Large intestine (tissue), 12 donors: ENCODE measurements around the gene IGFBP2. TPM values are rescaled to one million over a fixed set of nuclear protein-coding genes. Genes with fewer than 3 reads are reported as not detected.

ENCODE experiments used
- DNase-seq, 2 donors: peaks; one replicate each; pipeline versions ENCODE4 v3.0.0 to v3.0.0-alpha.2; 2013
- H3K27ac ChIP-seq: one replicate; pipeline ENCODE4 v1.5.1; 2013; ENCODE audit warnings: low read length
- H3K27me3 ChIP-seq: 2 replicates; pipeline ENCODE4 v1.6.1; 2013; ENCODE audit warnings: low read length; ENCODE audit not compliant: control insufficient read depth, insufficient read depth
- H3K36me3 ChIP-seq: 2 replicates; pipeline ENCODE4 v1.6.1; 2013; ENCODE audit warnings: low read length; ENCODE audit not compliant: control insufficient read depth, insufficient read depth
- H3K4me1 ChIP-seq: one replicate; pipeline ENCODE4 v1.6.1; 2013; ENCODE audit warnings: low read length; ENCODE audit not compliant: control insufficient read depth, insufficient read depth
- H3K4me3 ChIP-seq: one replicate; pipeline ENCODE4 v1.5.1; 2013; ENCODE audit warnings: low read length
- H3K9me3 ChIP-seq: one replicate; pipeline ENCODE4 v1.6.1; 2013; ENCODE audit warnings: mild to moderate bottlenecking, low read depth, low read length, moderate library complexity; ENCODE audit not compliant: control insufficient read depth
- WGBS: methylation state at CpG from one replicate; pipeline ENCODE4 v1.1.5; 2013; ENCODE audit warnings: low lambda C conversion rate; ENCODE audit not compliant: insufficient coverage; 5-methylcytosine and 5-hydroxymethylcytosine counted together
- long read RNA-seq, 11 donors: transcript quantifications; one replicate each; lab custom pipeline, GENCODE V29; 2026
- polyA plus RNA-seq: library from polyadenylated mRNA; unstranded; fragments of 120-200 nt; gene quantifications from one replicate; pipeline ENCODE4 v1.2.1, GENCODE V29; 2013

Gene IGFBP2, protein sequence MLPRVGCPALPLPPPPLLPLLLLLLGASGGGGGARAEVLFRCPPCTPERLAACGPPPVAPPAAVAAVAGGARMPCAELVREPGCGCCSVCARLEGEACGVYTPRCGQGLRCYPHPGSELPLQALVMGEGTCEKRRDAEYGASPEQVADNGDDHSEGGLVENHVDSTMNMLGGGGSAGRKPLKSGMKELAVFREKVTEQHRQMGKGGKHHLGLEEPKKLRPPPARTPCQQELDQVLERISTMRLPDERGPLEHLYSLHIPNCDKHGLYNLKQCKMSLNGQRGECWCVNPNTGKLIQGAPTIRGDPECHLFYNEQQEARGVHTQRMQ
- 242 TPM for polyA plus RNA-seq
- long read RNA-seq, donor 1, full-length matches to known transcripts: 63 of 88 reads
- long read RNA-seq, donor 1, partial matches to known transcripts: 25 of 88 reads
- long read RNA-seq, donor 1, other reads (novel, unspliced or antisense): 0 of 88 reads
- long read RNA-seq, donor 2, full-length matches to known transcripts: 224 of 338 reads
- long read RNA-seq, donor 2, partial matches to known transcripts: 106 of 338 reads
- long read RNA-seq, donor 2, other reads (novel, unspliced or antisense): 8 of 338 reads
- long read RNA-seq, donor 3: 0 reads
- long read RNA-seq, donor 4, transcript IGFBP2-201 (4 exons, 1,439 nt): major isoform, 15 of 15 reads
- long read RNA-seq, donor 4, partial matches to known transcripts: 0 of 15 reads
- long read RNA-seq, donor 4, other reads (novel, unspliced or antisense): 0 of 15 reads
- long read RNA-seq, donor 5, transcript IGFBP2-201 (4 exons, 1,439 nt): major isoform, 110 of 110 reads
- long read RNA-seq, donor 5, partial matches to known transcripts: 0 of 110 reads
- long read RNA-seq, donor 5, other reads (novel, unspliced or antisense): 0 of 110 reads
- long read RNA-seq, donor 6, full-length matches to known transcripts: 182 of 310 reads
- long read RNA-seq, donor 6, partial matches to known transcripts: 122 of 310 reads
- long read RNA-seq, donor 6, other reads (novel, unspliced or antisense): 6 of 310 reads
- long read RNA-seq, donor 7, transcript IGFBP2-201 (4 exons, 1,439 nt): major isoform, 56 of 86 reads
- long read RNA-seq, donor 7, partial matches to known transcripts: 30 of 86 reads
- long read RNA-seq, donor 7, other reads (novel, unspliced or antisense): 0 of 86 reads
- long read RNA-seq, donor 8, full-length matches to known transcripts: 201 of 365 reads
- long read RNA-seq, donor 8, partial matches to known transcripts: 148 of 365 reads
- long read RNA-seq, donor 8, other reads (novel, unspliced or antisense): 16 of 365 reads
- long read RNA-seq, donor 9, full-length matches to known transcripts: 140 of 220 reads
- long read RNA-seq, donor 9, partial matches to known transcripts: 71 of 220 reads
- long read RNA-seq, donor 9, other reads (novel, unspliced or antisense): 9 of 220 reads
- long read RNA-seq, donor 10, full-length matches to known transcripts: 204 of 234 reads
- long read RNA-seq, donor 10, partial matches to known transcripts: 19 of 234 reads
- long read RNA-seq, donor 10, other reads (novel, unspliced or antisense): 11 of 234 reads
- long read RNA-seq, donor 11, full-length matches to known transcripts: 117 of 130 reads
- long read RNA-seq, donor 11, partial matches to known transcripts: 5 of 130 reads
- long read RNA-seq, donor 11, other reads (novel, unspliced or antisense): 8 of 130 reads

DNA sequence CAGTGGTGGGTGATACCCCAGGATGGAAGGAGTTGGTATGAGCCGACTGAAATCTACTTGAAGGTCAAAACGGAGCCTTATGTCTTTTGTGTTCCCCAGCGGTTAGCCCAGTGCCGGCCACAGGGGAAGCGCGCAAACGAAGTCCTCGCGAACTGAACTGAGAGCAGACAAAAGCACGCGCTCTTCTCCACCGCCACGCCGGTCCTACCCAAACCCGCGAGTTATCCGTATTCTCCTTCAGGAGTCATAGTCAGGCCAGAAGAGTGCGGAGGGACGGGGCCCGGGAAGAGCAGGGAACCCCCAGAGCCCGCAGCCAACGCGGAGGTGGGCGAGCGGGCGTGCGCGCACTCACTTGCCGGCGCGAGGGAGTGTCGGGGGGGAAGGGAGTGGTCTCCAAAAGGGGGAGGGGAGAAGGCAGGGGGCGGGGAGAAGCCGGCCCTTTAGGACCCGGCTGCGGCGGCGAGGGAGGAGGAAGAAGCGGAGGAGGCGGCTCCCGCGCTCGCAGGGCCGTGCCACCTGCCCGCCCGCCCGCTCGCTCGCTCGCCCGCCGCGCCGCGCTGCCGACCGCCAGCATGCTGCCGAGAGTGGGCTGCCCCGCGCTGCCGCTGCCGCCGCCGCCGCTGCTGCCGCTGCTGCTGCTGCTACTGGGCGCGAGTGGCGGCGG lies at the start of gene IGFBP2:
Gene IGFBP2, plus strand, starts transcription at position 469 of the 664 bp plus-strand sequence. Its CDS starts 104 bp downstream, at position 573.
- peaks cover 16% of the 10 kb centered on the region for H3K27me3 ChIP-seq
- peak in 1 of 2 donors; percentile 81 for DNase-seq

DNA sequence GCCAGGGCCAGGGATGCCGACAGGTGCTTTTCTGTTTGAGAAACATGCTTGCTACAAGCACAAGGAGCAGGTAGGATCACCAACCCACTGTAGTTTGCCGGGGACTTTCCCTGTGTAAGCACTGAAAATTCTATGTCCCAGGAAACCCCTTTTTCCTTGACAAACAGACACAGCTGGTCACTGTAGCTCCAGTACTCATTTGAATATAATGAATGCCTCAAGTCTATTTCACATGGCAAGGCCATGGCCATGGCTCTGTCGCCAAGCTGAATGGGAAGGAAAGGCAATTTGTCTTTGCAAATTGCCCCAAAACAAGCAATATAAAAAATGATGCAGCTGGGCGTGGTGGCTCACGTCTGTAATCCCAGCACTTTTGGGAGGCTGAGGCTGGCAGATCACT lies 49.6 kb upstream of the IGFBP2 start:
- H3K27me3 ChIP-seq: peaks cover 14% of the 10 kb centered on the region
- no peak overlapping the region for H3K27ac ChIP-seq
- no peaks in the 10 kb centered on the region for H3K9me3 ChIP-seq
- 75% methylated on average over 2 of the region's 5 CpGs for WGBS
- H3K4me3 ChIP-seq: no peak overlapping the region
- peaks cover 5% of the 10 kb centered on the region for H3K4me1 ChIP-seq
- H3K36me3 ChIP-seq: no peaks in the 10 kb centered on the region
- peak in 1 of 2 donors; percentile 25 for DNase-seq

More for the DNA sequence above, at the start of gene IGFBP2:
- Histone ChIP-seq H3K4me3 (peak within 1 kb of the TSS; percentile 85), H3K36me3 (peaks cover 4% of the 10 kb centered on the region), H3K27ac (peak within 1 kb of the TSS; percentile 23), H3K4me1 (peaks cover 34% of the 10 kb centered on the region), H3K9me3 (no peaks in the 10 kb centered on the region)
- no CpG with 5 or more reads among the region's 70 CpGs for WGBS

DNA sequence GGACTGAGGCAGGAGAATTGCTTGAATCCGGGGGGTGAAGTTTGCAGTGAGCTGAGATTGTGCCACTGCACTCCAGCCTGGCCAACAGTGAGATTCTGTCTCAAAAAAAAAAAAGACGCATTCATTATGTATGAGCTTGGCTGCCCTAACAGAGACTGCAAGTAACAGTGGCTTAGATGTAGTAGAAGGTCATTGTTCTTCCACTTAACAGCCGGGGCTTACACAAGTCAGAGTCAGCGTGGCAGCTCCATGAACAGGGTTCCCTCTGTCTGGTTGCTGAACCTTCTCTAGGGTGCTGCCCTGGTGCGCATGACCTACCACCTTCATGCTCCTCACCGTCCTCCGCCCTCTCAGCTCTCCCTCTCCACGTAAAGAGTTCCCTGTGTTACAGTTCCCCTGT lies 49.1 kb upstream of the IGFBP2 start:
- no peak for DNase-seq
- Histone ChIP-seq H3K27ac (no peak overlapping the region), H3K4me1 (peaks cover 5% of the 10 kb centered on the region), H3K36me3 (no peaks in the 10 kb centered on the region), H3K9me3 (no peaks in the 10 kb centered on the region), H3K4me3 (no peak overlapping the region), H3K27me3 (peaks cover 16% of the 10 kb centered on the region)
- 100% methylated on average over 1 of the region's 8 CpGs for WGBS

DNA sequence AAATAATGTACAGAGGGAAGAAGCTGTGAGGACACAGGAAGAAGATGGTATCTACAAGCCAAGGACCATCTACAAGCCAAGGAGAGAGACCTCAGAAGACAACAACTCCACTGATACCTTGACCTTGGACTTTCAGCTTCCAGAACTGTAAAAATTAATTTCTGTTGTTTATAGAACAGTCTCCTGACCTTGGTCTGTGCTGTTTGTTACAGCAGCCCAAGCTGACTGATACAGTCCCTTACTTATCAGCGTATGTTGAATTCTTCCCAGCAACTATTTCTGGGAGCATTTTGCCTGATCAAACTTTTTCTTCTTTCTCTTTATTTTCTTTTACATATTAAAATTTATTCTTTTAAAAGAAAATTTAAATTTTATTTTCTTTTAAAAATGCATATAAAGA lies 47.8 kb upstream of the IGFBP2 start:
- Histone ChIP-seq H3K9me3 (no peaks in the 10 kb centered on the region), H3K27ac (no peak overlapping the region), H3K36me3 (no peaks in the 10 kb centered on the region), H3K4me1 (peaks cover 5% of the 10 kb centered on the region), H3K27me3 (peaks cover 14% of the 10 kb centered on the region), H3K4me3 (no peak overlapping the region)
- no CpG with 5 or more reads among the region's 1 CpG for WGBS
- no peak for DNase-seq

DNA sequence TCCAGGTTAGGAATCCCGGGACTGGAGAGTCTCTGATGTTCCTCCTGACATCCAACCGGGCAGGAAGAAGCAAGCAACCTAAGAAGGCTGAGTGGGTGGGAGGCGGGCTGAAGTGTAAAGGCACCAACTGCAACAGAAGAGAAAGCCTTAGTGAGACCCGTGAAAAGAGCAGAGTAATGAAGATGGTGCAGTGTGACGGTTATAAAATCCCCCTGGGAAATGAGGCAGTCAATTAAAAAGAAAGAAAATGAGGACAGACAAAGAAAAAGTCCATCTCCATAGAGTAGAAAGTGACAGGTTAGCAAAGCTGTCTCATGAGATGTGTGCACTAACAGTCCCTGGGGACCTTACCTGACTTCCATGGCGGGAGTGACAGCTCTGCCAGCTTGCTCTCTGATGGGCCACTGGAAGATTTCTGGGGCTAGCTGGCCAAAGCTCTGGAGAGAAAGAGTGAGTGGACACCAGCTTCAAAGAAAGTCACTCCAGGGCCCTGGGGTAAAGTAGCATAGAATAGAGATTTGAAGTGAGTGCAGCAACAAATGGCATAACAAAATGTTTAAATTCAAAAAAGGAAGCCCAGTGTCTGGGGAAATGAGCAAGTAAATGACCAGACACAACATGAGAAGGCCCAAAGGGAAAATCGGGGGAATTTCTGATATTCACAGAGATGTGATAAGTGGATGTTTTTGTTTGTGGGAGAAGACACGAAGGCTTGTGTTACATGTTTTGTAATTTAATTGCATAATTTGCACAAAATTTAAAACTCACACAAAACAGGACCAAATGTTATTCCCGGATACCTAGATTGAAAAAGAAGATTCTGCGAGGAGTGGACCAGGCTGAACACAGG lies 44.1 kb upstream of the IGFBP2 start:
- peaks cover 18% of the 10 kb centered on the region for H3K27me3 ChIP-seq
- H3K27ac ChIP-seq: no peak overlapping the region
- H3K4me1 ChIP-seq: no peaks in the 10 kb centered on the region
- DNase-seq: no peak
- no peak overlapping the region for H3K4me3 ChIP-seq
- no peaks in the 10 kb centered on the region for H3K9me3 ChIP-seq
- WGBS: 78% methylated on average over 3 of the region's 10 CpGs
- no peaks in the 10 kb centered on the region for H3K36me3 ChIP-seq

DNA sequence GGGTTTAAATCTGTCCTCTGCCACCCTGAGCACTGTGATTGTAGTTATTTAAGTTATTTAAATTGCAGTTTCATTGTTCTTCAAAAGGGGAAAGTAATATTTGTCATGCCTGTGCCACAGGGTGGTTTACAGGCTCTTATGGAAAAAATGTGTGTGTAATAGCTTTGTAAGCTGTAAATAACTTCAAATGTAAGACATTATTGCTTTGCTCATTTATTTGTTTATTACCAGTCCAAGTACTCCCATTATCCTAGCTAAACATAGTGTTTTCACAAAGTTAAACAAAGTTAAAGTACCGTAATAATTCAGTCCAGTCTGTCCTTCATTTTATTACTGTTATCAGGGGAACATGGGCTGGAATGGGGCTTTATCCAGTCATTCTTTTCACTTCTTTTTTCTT lies 43.4 kb upstream of the IGFBP2 start:
- Histone ChIP-seq H3K9me3 (no peaks in the 10 kb centered on the region), H3K27ac (no peak overlapping the region)
- 33% methylated on average over 1 of the region's 1 CpG for WGBS

DNA sequence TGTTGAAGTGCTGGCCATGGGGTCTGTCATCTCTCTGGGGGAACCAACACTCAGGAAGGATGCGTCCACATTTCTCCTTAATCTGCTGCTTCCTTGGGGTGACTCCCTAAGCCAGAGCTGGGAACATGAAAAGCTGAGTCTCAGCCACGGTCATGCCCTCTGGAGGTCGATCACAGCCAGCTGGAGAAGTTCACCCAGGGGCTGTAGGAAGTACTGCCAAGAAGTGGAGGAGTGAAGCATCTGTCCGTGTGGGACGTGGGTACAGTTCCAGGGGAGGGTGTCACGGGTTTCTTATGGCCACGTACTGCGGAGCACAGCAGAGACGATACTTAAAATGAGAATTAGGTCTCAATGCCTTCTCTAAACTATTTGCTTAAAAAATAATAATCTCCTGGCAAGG lies 42.4 kb upstream of the IGFBP2 start:
- Histone ChIP-seq H3K4me3 (no peak overlapping the region), H3K9me3 (no peaks in the 10 kb centered on the region), H3K36me3 (no peaks in the 10 kb centered on the region), H3K27me3 (peaks cover 13% of the 10 kb centered on the region), H3K4me1 (no peaks in the 10 kb centered on the region), H3K27ac (no peak overlapping the region)
- WGBS: no CpG with 5 or more reads among the region's 9 CpGs
- DNase-seq: no peak

More for the DNA sequence above, 43.4 kb upstream of the IGFBP2 start:
- Histone ChIP-seq H3K27me3 (peaks cover 13% of the 10 kb centered on the region), H3K4me3 (no peak overlapping the region), H3K36me3 (no peaks in the 10 kb centered on the region), H3K4me1 (no peaks in the 10 kb centered on the region)
- DNase-seq: no peak

DNA sequence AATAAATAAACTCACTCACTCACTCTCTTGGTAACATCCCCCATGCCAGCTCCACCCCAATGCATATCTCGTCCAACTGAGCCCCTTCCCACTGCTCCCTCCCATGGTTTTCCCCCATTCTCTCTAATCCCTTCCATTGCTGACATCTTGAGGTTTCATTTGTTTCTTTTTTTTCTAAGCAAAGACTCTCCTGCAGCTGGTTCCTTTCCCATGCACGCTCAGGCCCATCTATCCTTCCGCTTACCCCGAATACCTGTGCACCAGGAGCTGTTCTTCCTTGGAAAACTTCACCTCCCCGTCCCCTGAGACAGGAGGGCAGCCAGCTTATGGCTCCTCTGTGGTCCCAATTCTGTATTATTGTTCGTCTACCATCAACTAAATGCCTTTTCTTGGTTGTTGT lies 41.7 kb upstream of the IGFBP2 start:
- Histone ChIP-seq H3K36me3 (no peaks in the 10 kb centered on the region), H3K9me3 (no peaks in the 10 kb centered on the region), H3K4me1 (no peaks in the 10 kb centered on the region), H3K27me3 (peaks cover 13% of the 10 kb centered on the region), H3K4me3 (no peak overlapping the region), H3K27ac (no peak overlapping the region)
- WGBS: 100% methylated on average over 1 of the region's 6 CpGs
- no peak for DNase-seq
